CD8-positive, alpha-beta memory T cell (primary cell): ENCODE measurements around the gene FAM174C. TPM values are rescaled to one million over a fixed set of nuclear protein-coding genes. Genes with fewer than 3 reads are reported as not detected.

Source experiments
- CTCF ChIA-PET: fragments of 350-600 bp; sonication (Branson Sonifier 250); formaldehyde crosslinking; loops from one replicate; lab custom pipeline; 2021; ENCODE audit warnings: antibody characterized with exemption; lab: Charles Lee
- POLR2A ChIA-PET: fragments of 350-600 bp; sonication (Branson Sonifier 250); formaldehyde crosslinking; loops from one replicate; lab custom pipeline; 2021; ENCODE audit warnings: antibody characterized with exemption; lab: Charles Lee
- DNase-seq, 5 donors: peaks; one replicate each; pipeline versions ENCODE4 v3.0.0 to v3.0.0-alpha.2; 2020 to 2022; ENCODE audit warnings: mixed read lengths in 1 of 5
- H3K27ac ChIP-seq: one replicate; pipeline ENCODE4 v1.7.0; 2013; ENCODE audit warnings: low read depth, mild to moderate bottlenecking, low read length, moderate library complexity
- H3K27me3 ChIP-seq: 2 replicates; pipeline ENCODE4 v1.7.0; 2013; ENCODE audit warnings: low read length, mild to moderate bottlenecking; ENCODE audit not compliant: insufficient read depth, poor library complexity, severe bottlenecking
- H3K36me3 ChIP-seq: 2 replicates; pipeline ENCODE4 v1.7.0; 2013; ENCODE audit warnings: mild to moderate bottlenecking, low read length, moderate library complexity; ENCODE audit not compliant: insufficient read depth
- H3K4me1 ChIP-seq: 2 replicates; pipeline ENCODE4 v1.7.0; 2013; ENCODE audit warnings: mild to moderate bottlenecking, low read length, moderate library complexity; ENCODE audit not compliant: insufficient read depth
- H3K4me3 ChIP-seq: 2 replicates; pipeline ENCODE4 v1.7.0; 2013; ENCODE audit warnings: mild to moderate bottlenecking, low read length
- H3K9me3 ChIP-seq: 2 replicates; pipeline ENCODE4 v1.7.0; 2013; ENCODE audit warnings: mild to moderate bottlenecking, low read length
- H3K27ac Mint-ChIP-seq, 8 donors: one replicate each; pipeline ENCODE4 v1.8.0; 2020 to 2021; ENCODE audit warnings: mixed read lengths in 8 of 8, mild to moderate bottlenecking in 6 of 8, inconsistent platforms in 3 of 8, moderate library complexity in 3 of 8
- H3K27me3 Mint-ChIP-seq, 2 donors: one replicate each; pipeline ENCODE4 v1.8.0; 2020 to 2021; ENCODE audit warnings: mixed read lengths in 2 of 2, mild to moderate bottlenecking in 1 of 2, moderate library complexity in 1 of 2
- H3K36me3 Mint-ChIP-seq, 3 donors: one replicate each; pipeline ENCODE4 v1.8.0; 2020 to 2021; ENCODE audit warnings: mixed read lengths in 3 of 3, inconsistent platforms in 1 of 3, mild to moderate bottlenecking in 1 of 3
- H3K4me1 Mint-ChIP-seq, 3 donors: one replicate each; pipeline ENCODE4 v1.8.0; 2020 to 2021; ENCODE audit warnings: mixed read lengths in 3 of 3, inconsistent platforms in 1 of 3, mild to moderate bottlenecking in 1 of 3
- H3K4me3 Mint-ChIP-seq, 7 donors: one replicate each; pipeline ENCODE4 v1.8.0; 2020 to 2021; ENCODE audit warnings: mixed read lengths in 7 of 7, mild to moderate bottlenecking in 6 of 7, moderate library complexity in 4 of 7, inconsistent platforms in 2 of 7
- H3K9me3 Mint-ChIP-seq, 5 donors: one replicate each; pipeline ENCODE4 v1.8.0; 2020 to 2022; ENCODE audit warnings: mixed read lengths in 5 of 5, mild to moderate bottlenecking in 3 of 5, moderate library complexity in 2 of 5, inconsistent platforms in 1 of 5
- polyA plus RNA-seq: library from polyadenylated mRNA; unstranded; fragments of 300-500 nt; fragmentation: Illumina TruSeq; gene quantifications from one replicate; pipeline ENCODE4 v1.2.3, GENCODE V29; 2021
- total RNA-seq, 2 experiments: library from RNA; stranded (reverse); gene quantifications; one replicate each; pipeline ENCODE4 v1.2.3, GENCODE V29; 2021

Gene FAM174C
- total and polyA plus RNA-seq, 3 experiments from 2014 or later: 100 to 113 (median 113) TPM

- peaks cover 0 to 4% (median 0%) of the 10 kb centered on the region in 3 donors for H3K36me3 Mint-ChIP-seq
These were observed 45.2 kb upstream of the FAM174C start for GRCh38 chr19:1229924-1230782.

DNA sequence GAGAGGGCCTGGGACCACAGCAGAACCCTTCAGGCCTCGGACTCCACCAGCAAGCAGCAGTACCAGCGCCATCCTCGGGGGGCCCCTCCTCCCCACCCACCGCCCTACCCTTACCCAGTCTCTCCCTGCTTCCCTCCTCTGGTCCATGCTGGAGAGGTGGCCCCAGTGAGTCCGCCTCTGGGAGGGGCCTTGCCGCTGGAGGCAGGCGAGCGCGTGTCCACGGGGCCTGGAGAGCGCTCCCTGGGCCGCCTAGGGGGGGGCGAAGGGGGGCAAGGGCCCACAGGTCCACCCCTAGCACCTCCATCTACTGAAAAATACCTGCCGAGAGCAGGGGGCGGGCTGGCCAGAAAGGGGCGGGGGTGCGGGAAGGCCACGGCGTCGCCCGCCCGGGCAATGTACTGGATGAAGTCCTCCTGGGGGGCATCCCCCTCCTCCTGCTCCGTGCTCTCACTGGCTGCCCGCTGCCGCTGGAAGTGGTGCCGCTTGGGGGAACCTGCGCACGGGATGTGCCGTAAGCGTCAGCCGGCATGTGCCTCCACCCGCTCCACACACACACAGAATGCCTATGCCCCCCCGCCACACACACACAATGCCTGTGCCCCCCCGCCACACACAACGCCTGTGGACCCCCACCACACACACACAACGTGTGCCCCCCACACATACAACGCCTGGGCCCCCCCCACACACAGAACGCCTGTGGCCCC lies 44.4 kb upstream of the FAM174C start:
- H3K4me1 ChIP-seq: no peaks in the 10 kb centered on the region
- no peaks in the 10 kb centered on the region for H3K9me3 ChIP-seq
- POLR2A ChIA-PET: no interaction called here
- Mint-ChIP-seq H3K27ac (no peak overlapping the region), H3K9me3 (no peaks in the 10 kb centered on the region), H3K4me3 (no peak overlapping the region), H3K27me3 (peaks cover 0 to 1% of the 10 kb centered on the region in 2 donors), H3K36me3 (peaks cover 0 to 4% (median 0%) of the 10 kb centered on the region in 3 donors), H3K4me1 (peaks cover 0 to 4% (median 0%) of the 10 kb centered on the region in 3 donors)
- H3K36me3 ChIP-seq: no peaks in the 10 kb centered on the region
- DNase-seq: no peak
- H3K27ac ChIP-seq: no peak overlapping the region
- CTCF ChIA-PET: no interaction called here
- H3K27me3 ChIP-seq: no peaks in the 10 kb centered on the region
- no peak overlapping the region for H3K4me3 ChIP-seq

More at GRCh38 chr19:1229924-1230782, 45.2 kb upstream of the FAM174C start:
- H3K4me1 Mint-ChIP-seq: peaks cover 0 to 4% (median 0%) of the 10 kb centered on the region in 3 donors
- POLR2A ChIA-PET: no interaction called here
- no peaks in the 10 kb centered on the region for H3K36me3 ChIP-seq
- CTCF ChIA-PET: no interaction called here
- peak in 1 of 5 donors; percentile 46 for DNase-seq
- no peaks in the 10 kb centered on the region for H3K27me3 Mint-ChIP-seq
- no peaks in the 10 kb centered on the region for H3K27me3 ChIP-seq
- H3K4me1 ChIP-seq: no peaks in the 10 kb centered on the region
- no peak overlapping the region for H3K27ac Mint-ChIP-seq
- no peak overlapping the region for H3K4me3 Mint-ChIP-seq
- H3K4me3 ChIP-seq: no peak overlapping the region
- H3K9me3 ChIP-seq: no peaks in the 10 kb centered on the region
- no peak overlapping the region for H3K27ac ChIP-seq
- H3K9me3 Mint-ChIP-seq: no peaks in the 10 kb centered on the region

DNA sequence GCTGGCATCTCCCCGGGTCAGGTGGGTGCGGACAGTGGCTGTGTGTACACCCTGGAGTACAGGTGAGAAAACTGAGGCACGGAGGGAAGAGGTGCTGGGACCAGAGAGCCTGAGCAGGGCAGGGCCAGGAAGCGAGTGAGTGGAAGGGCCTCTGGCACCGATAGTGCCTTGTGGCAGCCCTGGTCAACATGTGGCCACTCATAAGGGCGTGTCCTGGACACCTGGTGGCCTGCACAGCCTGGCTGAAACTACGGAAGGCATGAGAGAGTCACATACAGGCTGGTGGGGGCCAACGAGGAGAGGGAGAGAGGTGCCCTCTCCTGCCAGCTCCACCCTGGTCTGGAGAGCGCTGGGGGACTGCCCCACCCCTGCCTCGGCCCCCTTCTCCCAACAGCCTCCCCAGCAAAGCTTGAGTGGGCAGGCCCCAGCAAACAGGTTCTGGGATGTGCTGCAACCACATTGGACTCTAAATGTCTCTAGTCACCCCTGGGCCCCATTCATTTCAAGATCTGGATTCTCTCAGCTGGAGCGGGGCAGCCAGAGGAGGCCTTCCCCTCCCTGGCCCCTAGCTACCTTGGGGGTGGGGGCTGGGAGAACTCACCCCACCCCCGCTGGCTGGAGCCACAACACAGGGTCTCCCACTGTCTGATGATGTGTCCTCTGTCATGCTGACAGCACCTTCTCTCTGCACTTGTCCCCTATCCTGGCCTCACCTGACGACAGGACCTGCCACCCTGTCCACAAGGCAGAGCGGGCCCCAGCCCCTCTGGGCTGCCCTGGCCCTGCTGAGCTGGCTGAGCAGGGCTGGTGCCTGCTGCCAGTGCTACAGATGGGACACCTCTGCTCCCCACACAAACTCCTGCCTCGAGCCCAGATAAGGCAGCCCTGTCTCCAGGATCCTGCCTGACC lies 43.3 kb upstream of the FAM174C start:
- ChIA-PET POLR2A (interaction anchor here (1.0 kb wide), 1 partner anchor 37 kb away, joined by 3 read pairs; the partner anchor contains the start of gene CIRBP), CTCF (interaction anchor here (0.9 to 1.2 kb wide), 2 partner anchors 34 to 118 kb away, joined by 3 to 4 read pairs; no protein-coding TSS in a partner anchor)
- DNase-seq: no peak
- no peak overlapping the region for H3K27ac ChIP-seq
- H3K27me3 Mint-ChIP-seq: peaks cover 0 to 1% of the 10 kb centered on the region in 2 donors
- H3K27me3 ChIP-seq: no peaks in the 10 kb centered on the region
- H3K36me3 ChIP-seq: no peaks in the 10 kb centered on the region
- H3K4me3 Mint-ChIP-seq: peak overlapping the region in 1 of 7 donors; percentile 68
- no peaks in the 10 kb centered on the region for H3K9me3 Mint-ChIP-seq
- peaks cover 0 to 4% (median 0%) of the 10 kb centered on the region in 3 donors for H3K4me1 Mint-ChIP-seq
- peaks cover 0 to 4% (median 0%) of the 10 kb centered on the region in 3 donors for H3K36me3 Mint-ChIP-seq
- H3K4me1 ChIP-seq: no peaks in the 10 kb centered on the region
- no peak overlapping the region for H3K4me3 ChIP-seq
- H3K27ac Mint-ChIP-seq: peak overlapping the region in 5 of 8 donors; percentile 35 to 78 (median 55)
- no peaks in the 10 kb centered on the region for H3K9me3 ChIP-seq

GRCh38 chr19:1232652-1233072 lies 42.7 kb upstream of the FAM174C start:
- ChIA-PET CTCF (interaction anchor here (0.9 to 1.2 kb wide), 2 partner anchors 34 to 119 kb away, joined by 3 to 4 read pairs; no protein-coding TSS in a partner anchor), POLR2A (interaction anchor here (1.0 kb wide), 1 partner anchor 36 kb away, joined by 3 read pairs; the partner anchor contains the start of gene CIRBP)
- peak overlapping the region in 1 of 7 donors; percentile 68 for H3K4me3 Mint-ChIP-seq

GRCh38 chr19:1233115-1233667 lies 42.1 kb upstream of the FAM174C start:
- Histone ChIP-seq H3K27me3 (no peaks in the 10 kb centered on the region), H3K4me3 (no peak overlapping the region), H3K36me3 (no peaks in the 10 kb centered on the region), H3K27ac (no peak overlapping the region), H3K9me3 (no peaks in the 10 kb centered on the region), H3K4me1 (peaks cover 1% of the 10 kb centered on the region)
- peaks cover 0 to 5% (median under 1%) of the 10 kb centered on the region in 3 donors for H3K4me1 Mint-ChIP-seq
- H3K27ac Mint-ChIP-seq: no peak overlapping the region
- peak in 1 of 5 donors; percentile 47 for DNase-seq
- no peak overlapping the region for H3K4me3 Mint-ChIP-seq
- ChIA-PET POLR2A (no interaction called here), CTCF (interaction anchor here (0.9 kb wide), 1 partner anchor 33 kb away, joined by 3 read pairs; no protein-coding TSS in a partner anchor)
- no peaks in the 10 kb centered on the region for H3K9me3 Mint-ChIP-seq
- no peaks in the 10 kb centered on the region for H3K36me3 Mint-ChIP-seq
- peaks cover under 1 to 2% of the 10 kb centered on the region in 2 donors for H3K27me3 Mint-ChIP-seq

More at GRCh38 chr19:1232652-1233072, 42.7 kb upstream of the FAM174C start:
- no peaks in the 10 kb centered on the region for H3K36me3 ChIP-seq
- DNase-seq: no peak
- Mint-ChIP-seq H3K4me1 (peaks cover 0 to 4% (median 0%) of the 10 kb centered on the region in 3 donors), H3K9me3 (no peaks in the 10 kb centered on the region), H3K27me3 (peaks cover 0 to 1% of the 10 kb centered on the region in 2 donors), H3K27ac (peak overlapping the region in 4 of 8 donors; percentile 35 to 70 (median 44)), H3K36me3 (no peaks in the 10 kb centered on the region)
- H3K4me3 ChIP-seq: no peak overlapping the region
- H3K9me3 ChIP-seq: no peaks in the 10 kb centered on the region
- no peak overlapping the region for H3K27ac ChIP-seq
- H3K27me3 ChIP-seq: no peaks in the 10 kb centered on the region
- H3K4me1 ChIP-seq: no peaks in the 10 kb centered on the region

GRCh38 chr19:1234051-1234954 lies 41.0 kb upstream of the FAM174C start:
- no peaks in the 10 kb centered on the region for H3K36me3 Mint-ChIP-seq
- H3K27me3 ChIP-seq: no peaks in the 10 kb centered on the region
- peaks cover 7% of the 10 kb centered on the region for H3K4me1 ChIP-seq
- peaks cover 6 to 8% of the 10 kb centered on the region in 2 donors for H3K27me3 Mint-ChIP-seq
- ChIA-PET CTCF (no interaction called here), POLR2A (no interaction called here)
- no peak overlapping the region for H3K4me3 ChIP-seq
- H3K9me3 Mint-ChIP-seq: no peaks in the 10 kb centered on the region
- no peak overlapping the region for H3K27ac ChIP-seq
- H3K4me3 Mint-ChIP-seq: no peak overlapping the region
- no peaks in the 10 kb centered on the region for H3K36me3 ChIP-seq
- H3K4me1 Mint-ChIP-seq: peaks cover 7 to 16% (median 9%) of the 10 kb centered on the region in 3 donors
- DNase-seq: no peak
- H3K9me3 ChIP-seq: no peaks in the 10 kb centered on the region
- peak overlapping the region in 1 of 8 donors; percentile 81 for H3K27ac Mint-ChIP-seq
